GM23338 (cell line): ENCODE data around the gene KIAA1549. TPM values are rescaled to one million over a fixed set of nuclear protein-coding genes. Genes with fewer than 3 reads are reported as not detected.
A peak's percentile ranks its signal among the peaks of the same experiment; 100 is the strongest.

Source experiments
- ATAC-seq: fragments of 200-7000 bp; cut with Tn5 transposase; 3 replicates; pipeline ENCODE4 v1.9.1; 2020
- DNase-seq: peaks from one replicate; pipeline ENCODE4 v3.0.0-alpha.2; 2015; ENCODE audit warnings: low spot score
- H2AFZ ChIP-seq: fragments of 200-600 bp; sonication (generic); 2 replicates; pipeline ENCODE4 v1.8.0; 2016; ENCODE audit warnings: antibody characterized with exemption, mild to moderate bottlenecking, moderate library complexity
- H3F3A ChIP-seq: fragments of 200-600 bp; sonication (generic); replicated peaks from 2 replicates; pipeline ENCODE4 v1.8.0; 2017; ENCODE audit warnings: antibody characterized with exemption, mixed run types, low read depth
- H3K27ac ChIP-seq: fragments of 200-600 bp; sonication (generic); 2 replicates; pipeline ENCODE4 v1.6.1; 2016; ENCODE audit warnings: low read depth
- H3K27me3 ChIP-seq: fragments of 200-600 bp; sonication (generic); 2 replicates; pipeline ENCODE4 v1.8.0; 2016; ENCODE audit warnings: mild to moderate bottlenecking, mixed run types, moderate library complexity; ENCODE audit not compliant: insufficient read depth
- H3K36me3 ChIP-seq: fragments of 200-600 bp; sonication (generic); 2 replicates; pipeline ENCODE4 v1.8.0; 2016; ENCODE audit warnings: mild to moderate bottlenecking; ENCODE audit not compliant: insufficient read depth
- H3K4me1 ChIP-seq: fragments of 200-600 bp; sonication (generic); 2 replicates; pipeline ENCODE4 v1.8.0; 2016; ENCODE audit warnings: mild to moderate bottlenecking, moderate library complexity; ENCODE audit not compliant: insufficient read depth
- H3K4me2 ChIP-seq: fragments of 200-600 bp; sonication (generic); 2 replicates; pipeline ENCODE4 v1.7.1; 2017; ENCODE audit warnings: mixed run types
- H3K4me3 ChIP-seq: fragments of 200-600 bp; sonication (generic); 2 replicates; pipeline ENCODE4 v1.6.1; 2016; ENCODE audit warnings: mixed run types
- H3K79me2 ChIP-seq: fragments of 200-600 bp; sonication (generic); replicated peaks from 2 replicates; pipeline ENCODE4 v1.8.0; 2017; ENCODE audit warnings: mild to moderate bottlenecking; ENCODE audit not compliant: insufficient read depth
- H3K9me2 ChIP-seq: fragments of 200-600 bp; sonication (generic); 2 replicates; pipeline ENCODE4 v1.8.0; 2017; ENCODE audit not compliant: insufficient read depth
- H4K20me1 ChIP-seq: fragments of 200-600 bp; sonication (generic); replicated peaks from 2 replicates; pipeline ENCODE4 v1.8.0; 2017; ENCODE audit warnings: mild to moderate bottlenecking; ENCODE audit not compliant: insufficient read depth
- H3K27ac Mint-ChIP-seq: 2 replicates; pipeline ENCODE4 v1.8.0; 2020; ENCODE audit warnings: inconsistent platforms, mild to moderate bottlenecking, moderate library complexity, mixed read lengths
- H3K27me3 Mint-ChIP-seq: 3 replicates; pipeline ENCODE4 v1.8.0; 2022; ENCODE audit warnings: low read depth, mild to moderate bottlenecking, moderate library complexity, mixed read lengths, inconsistent platforms; ENCODE audit not compliant: insufficient read depth, poor library complexity
- H3K36me3 Mint-ChIP-seq: 3 replicates; pipeline ENCODE4 v1.8.0; 2021; ENCODE audit warnings: low read depth, mild to moderate bottlenecking, inconsistent platforms, moderate library complexity, mixed read lengths
- H3K4me1 Mint-ChIP-seq: 3 replicates; pipeline ENCODE4 v1.8.0; 2020; ENCODE audit warnings: mild to moderate bottlenecking, inconsistent platforms, mixed read lengths
- H3K4me3 Mint-ChIP-seq: 3 replicates; pipeline ENCODE4 v1.8.0; 2021; ENCODE audit warnings: moderate library complexity, mild to moderate bottlenecking, inconsistent platforms, mixed read lengths
- H3K9me3 Mint-ChIP-seq: 3 replicates; pipeline ENCODE4 v1.8.0; 2020; ENCODE audit warnings: moderate library complexity, mild to moderate bottlenecking, inconsistent platforms, mixed read lengths
- CREB1 ChIP-seq: fragments of 250-450 bp; sonication (Bioruptor Pico); IDR thresholded peaks from 2 replicates; pipeline ENCODE4 v1.5.0; 2020; ENCODE audit warnings: low read depth, mild to moderate bottlenecking, moderate library complexity
- EZH2 ChIP-seq: fragments of 200-600 bp; sonication (generic); IDR thresholded peaks from one replicate; pipeline ENCODE4 v1.8.0; 2017; ENCODE audit warnings: antibody characterized with exemption, mild to moderate bottlenecking, low read depth; ENCODE audit not compliant: unreplicated experiment
- EZH2phosphoT487 ChIP-seq: fragments of 200-600 bp; sonication (generic); IDR thresholded peaks from one replicate; pipeline ENCODE4 v1.8.1; 2018; ENCODE audit warnings: antibody characterized with exemption; ENCODE audit not compliant: unreplicated experiment
- JUNB ChIP-seq: IDR thresholded peaks from one replicate; pipeline ENCODE4 v1.6.1; 2016; ENCODE audit warnings: antibody characterized with exemption; ENCODE audit not compliant: unreplicated experiment
- NANOG ChIP-seq: IDR thresholded peaks from 2 replicates; pipeline ENCODE4 v1.6.1; 2016; ENCODE audit warnings: antibody characterized with exemption, borderline replicate concordance
- POLR2AphosphoS5 ChIP-seq: IDR thresholded peaks from 2 replicates; pipeline ENCODE4 v1.6.1; 2016; ENCODE audit warnings: antibody characterized with exemption, low read depth
- STAT1 ChIP-seq: IDR thresholded peaks from one replicate; pipeline ENCODE4 v1.6.1; 2016; ENCODE audit warnings: antibody characterized with exemption; ENCODE audit not compliant: unreplicated experiment
- ZNF114 ChIP-seq: fragments of 250-450 bp; sonication (Bioruptor Pico); IDR thresholded peaks from 2 replicates; pipeline ENCODE4 v1.5.0; 2020; ENCODE audit warnings: mild to moderate bottlenecking, moderate library complexity
- ZNF331 ChIP-seq: fragments of 250-450 bp; sonication (Bioruptor Pico); IDR thresholded peaks from 2 replicates; pipeline ENCODE4 v1.5.0; 2020; ENCODE audit warnings: low read depth, mild to moderate bottlenecking, moderate library complexity
- polyA plus RNA-seq: library from polyadenylated mRNA; unstranded; fragments of >200 nt; fragmentation: Nextera tagmentation; extraction: Ambion mirVana; gene quantifications from 2 replicates; pipeline ENCODE4 v1.2.1, GENCODE V29; 2016
- total RNA-seq: library from RNA; depleted of rRNA; stranded (reverse); fragments of >200 nt; shearing (Covaris generic); gene quantifications from 2 replicates; pipeline ENCODE4 v1.2.3, GENCODE V29; 2014
- TF ChIP-seq, protein P1 (sequence below): IDR thresholded peaks from 2 replicates; pipeline ENCODE4 v1.6.1; 2016; ENCODE audit warnings: antibody characterized with exemption
- TF ChIP-seq, protein P2 (sequence below): fragments of 250-450 bp; sonication (Bioruptor Pico); IDR thresholded peaks from 2 replicates; pipeline ENCODE4 v1.5.0; 2020; ENCODE audit warnings: mild to moderate bottlenecking, moderate library complexity
- TF ChIP-seq, protein P3 (sequence below), 2 experiments: fragments of 200-600 bp in 1 of 2; sonication (generic) in 1 of 2; conservative IDR thresholded peaks; 2 replicates each; pipeline versions ENCODE4 v1.5.1 to v1.6.1; 2016 to 2017; ENCODE audit warnings: antibody characterized with exemption in 2 of 2, low read depth in 2 of 2, mild to moderate bottlenecking in 2 of 2, moderate library complexity in 1 of 2
- TF ChIP-seq, protein P4 (sequence below): IDR thresholded peaks from one replicate; pipeline ENCODE4 v1.6.1; 2018; ENCODE audit warnings: antibody characterized with exemption; ENCODE audit not compliant: unreplicated experiment

KIAA1549 gene
- total and polyA plus RNA-seq, 2 experiments from 2014 or later = 3.6 to 13.5 TPM

DNA sequence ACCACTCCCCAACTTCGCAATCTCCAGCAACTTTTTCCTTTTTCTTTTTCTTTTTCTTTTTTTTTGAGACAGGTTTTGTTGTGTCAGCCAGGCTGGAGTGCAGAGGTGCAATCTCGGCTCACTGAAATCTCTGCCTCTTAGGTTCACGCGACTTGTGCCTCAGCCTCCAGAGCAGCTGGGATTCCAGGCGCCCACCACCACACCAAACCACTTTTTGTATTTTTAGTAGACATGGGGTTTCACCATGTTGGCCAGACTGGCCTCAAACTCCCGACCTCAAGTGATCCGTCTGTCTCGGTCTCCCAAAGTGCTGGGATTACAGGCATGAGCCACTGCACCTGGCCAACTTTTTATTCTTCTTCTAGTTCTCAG lies 55.0 kb downstream of the KIAA1549 start:
- peaks cover 31% of the 10 kb centered on the region for H3K79me2 ChIP-seq
- ATAC-seq = no peak
- no peaks in the 10 kb centered on the region for H3K9me3 Mint-ChIP-seq

More for the DNA sequence above, 55.0 kb downstream of the KIAA1549 start:
- no peaks in the 10 kb centered on the region for H3F3A ChIP-seq
- no peak overlapping the region for H3K4me2 ChIP-seq
- peaks cover 6% of the 10 kb centered on the region; the same call in 1 of the 2 replicates for H3K4me1 ChIP-seq
- H3K4me3 Mint-ChIP-seq = no peak overlapping the region
- H3K36me3 Mint-ChIP-seq = peaks cover 7% of the 10 kb centered on the region; the same call in 2 of the 3 replicates
- TF ChIP-seq NANOG = no peak
- no peak for TF ChIP-seq EZH2phosphoT487
- no peak for TF ChIP-seq CREB1
- TF ChIP-seq JUNB = no peak
- no peak for TF ChIP-seq EZH2
- TF ChIP-seq POLR2AphosphoS5 = no peak
- TF ChIP-seq, protein P1, sequence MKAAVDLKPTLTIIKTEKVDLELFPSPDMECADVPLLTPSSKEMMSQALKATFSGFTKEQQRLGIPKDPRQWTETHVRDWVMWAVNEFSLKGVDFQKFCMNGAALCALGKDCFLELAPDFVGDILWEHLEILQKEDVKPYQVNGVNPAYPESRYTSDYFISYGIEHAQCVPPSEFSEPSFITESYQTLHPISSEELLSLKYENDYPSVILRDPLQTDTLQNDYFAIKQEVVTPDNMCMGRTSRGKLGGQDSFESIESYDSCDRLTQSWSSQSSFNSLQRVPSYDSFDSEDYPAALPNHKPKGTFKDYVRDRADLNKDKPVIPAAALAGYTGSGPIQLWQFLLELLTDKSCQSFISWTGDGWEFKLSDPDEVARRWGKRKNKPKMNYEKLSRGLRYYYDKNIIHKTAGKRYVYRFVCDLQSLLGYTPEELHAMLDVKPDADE = no peak
- no peak for TF ChIP-seq STAT1
- TF ChIP-seq, protein P2, sequence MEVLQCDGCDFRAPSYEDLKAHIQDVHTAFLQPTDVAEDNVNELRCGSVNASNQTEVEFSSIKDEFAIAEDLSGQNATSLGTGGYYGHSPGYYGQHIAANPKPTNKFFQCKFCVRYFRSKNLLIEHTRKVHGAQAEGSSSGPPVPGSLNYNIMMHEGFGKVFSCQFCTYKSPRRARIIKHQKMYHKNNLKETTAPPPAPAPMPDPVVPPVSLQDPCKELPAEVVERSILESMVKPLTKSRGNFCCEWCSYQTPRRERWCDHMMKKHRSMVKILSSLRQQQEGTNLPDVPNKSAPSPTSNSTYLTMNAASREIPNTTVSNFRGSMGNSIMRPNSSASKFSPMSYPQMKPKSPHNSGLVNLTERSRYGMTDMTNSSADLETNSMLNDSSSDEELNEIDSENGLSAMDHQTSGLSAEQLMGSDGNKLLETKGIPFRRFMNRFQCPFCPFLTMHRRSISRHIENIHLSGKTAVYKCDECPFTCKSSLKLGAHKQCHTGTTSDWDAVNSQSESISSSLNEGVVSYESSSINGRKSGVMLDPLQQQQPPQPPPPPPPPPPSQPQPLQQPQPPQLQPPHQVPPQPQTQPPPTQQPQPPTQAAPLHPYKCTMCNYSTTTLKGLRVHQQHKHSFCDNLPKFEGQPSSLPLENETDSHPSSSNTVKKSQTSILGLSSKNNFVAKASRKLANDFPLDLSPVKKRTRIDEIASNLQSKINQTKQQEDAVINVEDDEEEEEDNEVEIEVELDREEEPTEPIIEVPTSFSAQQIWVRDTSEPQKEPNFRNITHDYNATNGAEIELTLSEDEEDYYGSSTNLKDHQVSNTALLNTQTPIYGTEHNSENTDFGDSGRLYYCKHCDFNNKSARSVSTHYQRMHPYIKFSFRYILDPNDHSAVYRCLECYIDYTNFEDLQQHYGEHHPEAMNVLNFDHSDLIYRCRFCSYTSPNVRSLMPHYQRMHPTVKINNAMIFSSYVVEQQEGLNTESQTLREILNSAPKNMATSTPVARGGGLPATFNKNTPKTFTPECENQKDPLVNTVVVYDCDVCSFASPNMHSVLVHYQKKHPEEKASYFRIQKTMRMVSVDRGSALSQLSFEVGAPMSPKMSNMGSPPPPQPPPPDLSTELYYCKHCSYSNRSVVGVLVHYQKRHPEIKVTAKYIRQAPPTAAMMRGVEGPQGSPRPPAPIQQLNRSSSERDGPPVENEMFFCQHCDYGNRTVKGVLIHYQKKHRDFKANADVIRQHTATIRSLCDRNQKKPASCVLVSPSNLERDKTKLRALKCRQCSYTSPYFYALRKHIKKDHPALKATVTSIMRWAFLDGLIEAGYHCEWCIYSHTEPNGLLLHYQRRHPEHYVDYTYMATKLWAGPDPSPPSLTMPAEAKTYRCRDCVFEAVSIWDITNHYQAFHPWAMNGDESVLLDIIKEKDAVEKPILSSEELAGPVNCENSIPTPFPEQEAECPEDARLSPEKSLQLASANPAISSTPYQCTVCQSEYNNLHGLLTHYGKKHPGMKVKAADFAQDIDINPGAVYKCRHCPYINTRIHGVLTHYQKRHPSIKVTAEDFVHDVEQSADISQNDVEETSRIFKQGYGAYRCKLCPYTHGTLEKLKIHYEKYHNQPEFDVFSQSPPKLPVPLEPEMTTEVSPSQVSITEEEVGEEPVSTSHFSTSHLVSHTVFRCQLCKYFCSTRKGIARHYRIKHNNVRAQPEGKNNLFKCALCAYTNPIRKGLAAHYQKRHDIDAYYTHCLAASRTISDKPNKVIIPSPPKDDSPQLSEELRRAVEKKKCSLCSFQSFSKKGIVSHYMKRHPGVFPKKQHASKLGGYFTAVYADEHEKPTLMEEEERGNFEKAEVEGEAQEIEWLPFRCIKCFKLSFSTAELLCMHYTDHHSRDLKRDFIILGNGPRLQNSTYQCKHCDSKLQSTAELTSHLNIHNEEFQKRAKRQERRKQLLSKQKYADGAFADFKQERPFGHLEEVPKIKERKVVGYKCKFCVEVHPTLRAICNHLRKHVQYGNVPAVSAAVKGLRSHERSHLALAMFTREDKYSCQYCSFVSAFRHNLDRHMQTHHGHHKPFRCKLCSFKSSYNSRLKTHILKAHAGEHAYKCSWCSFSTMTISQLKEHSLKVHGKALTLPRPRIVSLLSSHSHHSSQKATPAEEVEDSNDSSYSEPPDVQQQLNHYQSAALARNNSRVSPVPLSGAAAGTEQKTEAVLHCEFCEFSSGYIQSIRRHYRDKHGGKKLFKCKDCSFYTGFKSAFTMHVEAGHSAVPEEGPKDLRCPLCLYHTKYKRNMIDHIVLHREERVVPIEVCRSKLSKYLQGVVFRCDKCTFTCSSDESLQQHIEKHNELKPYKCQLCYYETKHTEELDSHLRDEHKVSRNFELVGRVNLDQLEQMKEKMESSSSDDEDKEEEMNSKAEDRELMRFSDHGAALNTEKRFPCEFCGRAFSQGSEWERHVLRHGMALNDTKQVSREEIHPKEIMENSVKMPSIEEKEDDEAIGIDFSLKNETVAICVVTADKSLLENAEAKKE (CRISPR knock-in tag) = no peak
- TF ChIP-seq ZNF331 (CRISPR knock-in tag) = no peak
- no peak for TF ChIP-seq ZNF114 (CRISPR knock-in tag)
- TF ChIP-seq, protein P3, sequence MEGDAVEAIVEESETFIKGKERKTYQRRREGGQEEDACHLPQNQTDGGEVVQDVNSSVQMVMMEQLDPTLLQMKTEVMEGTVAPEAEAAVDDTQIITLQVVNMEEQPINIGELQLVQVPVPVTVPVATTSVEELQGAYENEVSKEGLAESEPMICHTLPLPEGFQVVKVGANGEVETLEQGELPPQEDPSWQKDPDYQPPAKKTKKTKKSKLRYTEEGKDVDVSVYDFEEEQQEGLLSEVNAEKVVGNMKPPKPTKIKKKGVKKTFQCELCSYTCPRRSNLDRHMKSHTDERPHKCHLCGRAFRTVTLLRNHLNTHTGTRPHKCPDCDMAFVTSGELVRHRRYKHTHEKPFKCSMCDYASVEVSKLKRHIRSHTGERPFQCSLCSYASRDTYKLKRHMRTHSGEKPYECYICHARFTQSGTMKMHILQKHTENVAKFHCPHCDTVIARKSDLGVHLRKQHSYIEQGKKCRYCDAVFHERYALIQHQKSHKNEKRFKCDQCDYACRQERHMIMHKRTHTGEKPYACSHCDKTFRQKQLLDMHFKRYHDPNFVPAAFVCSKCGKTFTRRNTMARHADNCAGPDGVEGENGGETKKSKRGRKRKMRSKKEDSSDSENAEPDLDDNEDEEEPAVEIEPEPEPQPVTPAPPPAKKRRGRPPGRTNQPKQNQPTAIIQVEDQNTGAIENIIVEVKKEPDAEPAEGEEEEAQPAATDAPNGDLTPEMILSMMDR (conservative IDR thresholded peaks at IDR 0.05; ENCODE audit: low read depth in 2 of 2) = no peak
- TF ChIP-seq, protein P4, sequence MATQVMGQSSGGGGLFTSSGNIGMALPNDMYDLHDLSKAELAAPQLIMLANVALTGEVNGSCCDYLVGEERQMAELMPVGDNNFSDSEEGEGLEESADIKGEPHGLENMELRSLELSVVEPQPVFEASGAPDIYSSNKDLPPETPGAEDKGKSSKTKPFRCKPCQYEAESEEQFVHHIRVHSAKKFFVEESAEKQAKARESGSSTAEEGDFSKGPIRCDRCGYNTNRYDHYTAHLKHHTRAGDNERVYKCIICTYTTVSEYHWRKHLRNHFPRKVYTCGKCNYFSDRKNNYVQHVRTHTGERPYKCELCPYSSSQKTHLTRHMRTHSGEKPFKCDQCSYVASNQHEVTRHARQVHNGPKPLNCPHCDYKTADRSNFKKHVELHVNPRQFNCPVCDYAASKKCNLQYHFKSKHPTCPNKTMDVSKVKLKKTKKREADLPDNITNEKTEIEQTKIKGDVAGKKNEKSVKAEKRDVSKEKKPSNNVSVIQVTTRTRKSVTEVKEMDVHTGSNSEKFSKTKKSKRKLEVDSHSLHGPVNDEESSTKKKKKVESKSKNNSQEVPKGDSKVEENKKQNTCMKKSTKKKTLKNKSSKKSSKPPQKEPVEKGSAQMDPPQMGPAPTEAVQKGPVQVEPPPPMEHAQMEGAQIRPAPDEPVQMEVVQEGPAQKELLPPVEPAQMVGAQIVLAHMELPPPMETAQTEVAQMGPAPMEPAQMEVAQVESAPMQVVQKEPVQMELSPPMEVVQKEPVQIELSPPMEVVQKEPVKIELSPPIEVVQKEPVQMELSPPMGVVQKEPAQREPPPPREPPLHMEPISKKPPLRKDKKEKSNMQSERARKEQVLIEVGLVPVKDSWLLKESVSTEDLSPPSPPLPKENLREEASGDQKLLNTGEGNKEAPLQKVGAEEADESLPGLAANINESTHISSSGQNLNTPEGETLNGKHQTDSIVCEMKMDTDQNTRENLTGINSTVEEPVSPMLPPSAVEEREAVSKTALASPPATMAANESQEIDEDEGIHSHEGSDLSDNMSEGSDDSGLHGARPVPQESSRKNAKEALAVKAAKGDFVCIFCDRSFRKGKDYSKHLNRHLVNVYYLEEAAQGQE = no peak
- H3K4me3 ChIP-seq = no peak overlapping the region
- DNase-seq = no peak
- no peaks in the 10 kb centered on the region for H3K9me2 ChIP-seq
- H3K27me3 ChIP-seq = no peaks in the 10 kb centered on the region
- peaks cover 9% of the 10 kb centered on the region for H3K4me1 Mint-ChIP-seq
- H3K36me3 ChIP-seq = no peaks in the 10 kb centered on the region
- no peak overlapping the region for H2AFZ ChIP-seq
- no peak overlapping the region for H3K27ac ChIP-seq
- peak overlapping the region; percentile 37; the same call in 1 of the 2 replicates for H3K27ac Mint-ChIP-seq
- H3K27me3 Mint-ChIP-seq = peaks cover 5% of the 10 kb centered on the region
- peaks cover 3% of the 10 kb centered on the region; the same call in 1 of the 2 replicates for H4K20me1 ChIP-seq
